GM21825 (cell line): Measurements from ENCODE around the gene PTPRT.

ENCODE experiments used
- ATAC-seq: cut with Tn5 transposase; IDR thresholded peaks from one replicate; pipeline ENCODE4 v1.9.1; 2021; ENCODE audit warnings: mild to moderate bottlenecking, moderate library complexity; ENCODE audit not compliant: unreplicated experiment

PTPRT gene

GRCh38 chr20:42093542-42094440 lies 1095.9 kb downstream of the PTPRT start:
- ATAC-seq: no peak

- no peak for ATAC-seq
Measured at GRCh38 chr20:42093041-42093440, 1096.7 kb downstream of the PTPRT start.

- no peak for ATAC-seq
Measured at GRCh38 chr20:42085366-42085765, 1104.3 kb downstream of the PTPRT start.

- ATAC-seq: no peak
Measured at GRCh38 chr20:42083280-42083679, 1106.4 kb downstream of the PTPRT start.

- no peak for ATAC-seq
Measured at GRCh38 chr20:42082611-42083010, 1107.1 kb downstream of the PTPRT start.

- ATAC-seq: no peak
Measured at GRCh38 chr20:42080956-42081355, 1108.8 kb downstream of the PTPRT start.

GRCh38 chr20:42074944-42075343 lies 1114.8 kb downstream of the PTPRT start:
- no peak for ATAC-seq

- no peak for ATAC-seq
Measured at GRCh38 chr20:42067596-42067995, 1122.1 kb downstream of the PTPRT start.

- no peak for ATAC-seq
Measured at GRCh38 chr20:42067174-42067573, 1122.5 kb downstream of the PTPRT start.

- no peak for ATAC-seq
Measured at GRCh38 chr20:42063141-42063540, 1126.6 kb downstream of the PTPRT start.

GRCh38 chr20:42053350-42053749 lies 1136.4 kb downstream of the PTPRT start:
- ATAC-seq: no peak

- no peak for ATAC-seq
Measured at GRCh38 chr20:42051921-42052320, 1137.8 kb downstream of the PTPRT start.

GRCh38 chr20:42046371-42047085 lies 1143.2 kb downstream of the PTPRT start:
- ATAC-seq: no peak

GRCh38 chr20:42043921-42044320 lies 1145.8 kb downstream of the PTPRT start:
- no peak for ATAC-seq

GRCh38 chr20:42041000-42041565 lies 1148.6 kb downstream of the PTPRT start:
- no peak for ATAC-seq

- ATAC-seq: no peak
Measured at GRCh38 chr20:42027746-42028268, 1161.9 kb downstream of the PTPRT start.

GRCh38 chr20:42026599-42026998 lies 1163.1 kb downstream of the PTPRT start:
- no peak for ATAC-seq

GRCh38 chr20:42024653-42025052 lies 1165.1 kb downstream of the PTPRT start:
- ATAC-seq: no peak
